HCT116 (cell line): ENCODE measurements around the gene ADAMTS16. TPM values are rescaled to one million over a fixed set of nuclear protein-coding genes. Genes with fewer than 3 reads are reported as not detected.

Source experiments
- ATAC-seq: fragments of 200-7000 bp; cut with Tn5 transposase; 2 replicates; pipeline ENCODE4 v1.9.1; 2020; ENCODE audit warnings: mild to moderate bottlenecking, moderate library complexity
- BruUV-seq: library from RNA; stranded (reverse); fragments of 400-500 nt; replicated peaks from 2 replicates; lab custom pipeline; 2021; lab: Mats Ljungman, UMichigan
- CTCF ChIA-PET: fragments of 300-600 bp; sonication (Branson Sonifier 250); formaldehyde crosslinking; loops from one replicate; lab custom pipeline; 2021; ENCODE audit warnings: antibody characterized with exemption; lab: Charles Lee
- POLR2A ChIA-PET: fragments of 300-600, 350-600 bp; sonication (Branson Sonifier 250); formaldehyde crosslinking; loops from one replicate; lab custom pipeline; 2021; ENCODE audit warnings: antibody characterized with exemption; lab: Charles Lee
- RAD21 ChIA-PET, 2 experiments: fragments of 300-600 bp; sonication (Branson Sonifier 250); formaldehyde crosslinking; loops; one replicate each; lab custom pipeline; 2023; ENCODE audit warnings: low total read pairs in 2 of 2; ENCODE audit not compliant: uncharacterized antibody in 2 of 2, unreplicated experiment in 2 of 2, low non-redundant PET in 1 of 2; lab: Charles Lee
- DNase-seq: peaks from one replicate; pipeline ENCODE4 v3.0.0-alpha.2; 2010; ENCODE audit warnings: low read depth, low spot score
- H2AFZ ChIP-seq: fragments of 200-600 bp; shearing (Covaris generic), sonication (generic); 2 replicates; pipeline ENCODE4 v1.6.1; 2017; ENCODE audit warnings: low read depth, mixed run types, mixed read lengths, antibody characterized with exemption, low read length; ENCODE audit not compliant: poor library complexity, severe bottlenecking
- H3K27ac ChIP-seq: 2 replicates; pipeline ENCODE4 v1.5.1; 2012; ENCODE audit warnings: low read depth, low read length
- H3K27me3 ChIP-seq: fragments of 200-600 bp; sonication (generic); 2 replicates; pipeline ENCODE4 v1.6.1; 2016; ENCODE audit warnings: mixed run types, low read length, mixed read lengths; ENCODE audit not compliant: insufficient read depth
- H3K36me3 ChIP-seq, 2 experiments: fragments of 200-500 bp in 1 of 2; fragments of 200-600 bp in 1 of 2; sonication (Bioruptor generic) in 1 of 2; sonication (generic) in 1 of 2; 2 replicates each; pipeline versions ENCODE4 v1.5.1 to v1.6.1; 2014 to 2016; ENCODE audit warnings: low read length in 2 of 2, inconsistent platforms in 1 of 2, mixed read lengths in 1 of 2, mixed run types in 1 of 2; ENCODE audit not compliant: insufficient read depth in 2 of 2, control insufficient read depth in 1 of 2
- H3K4me1 ChIP-seq, 2 experiments: fragments of 200-600 bp in 1 of 2; sonication (generic) in 1 of 2; 2 replicates each; pipeline versions ENCODE4 v1.5.1 to v1.6.1; 2012 to 2017; ENCODE audit warnings: low read length in 2 of 2, inconsistent platforms in 1 of 2, mild to moderate bottlenecking in 1 of 2, mixed read lengths in 1 of 2, mixed run types in 1 of 2, moderate library complexity in 1 of 2; ENCODE audit not compliant: insufficient read depth in 2 of 2, control insufficient read depth in 1 of 2
- H3K4me2 ChIP-seq: fragments of 200-600 bp; sonication (generic); 2 replicates; pipeline ENCODE4 v1.6.1; 2017; ENCODE audit warnings: mixed run types, low read length, mixed read lengths
- H3K4me3 ChIP-seq, 2 experiments: fragments of 200-600 bp in 1 of 2; sonication (generic) in 1 of 2; replicated peaks in 1 of 2; 2 replicates each; pipeline ENCODE4 v1.5.1; 2011 to 2016; ENCODE audit warnings: low read length in 2 of 2, control low read depth in 1 of 2, low read depth in 1 of 2, mild to moderate bottlenecking in 1 of 2, mixed read lengths in 1 of 2, mixed run types in 1 of 2
- H3K79me2 ChIP-seq: fragments of 200-600 bp; sonication (generic); 2 replicates; pipeline ENCODE4 v1.6.1; 2017; ENCODE audit warnings: mild to moderate bottlenecking, mixed run types, low read length, moderate library complexity, mixed read lengths; ENCODE audit not compliant: insufficient read depth
- H3K9ac ChIP-seq: fragments of 200-600 bp; sonication (generic); 2 replicates; pipeline ENCODE4 v1.6.1; 2016; ENCODE audit warnings: low read length, mixed read lengths
- H3K9me2 ChIP-seq: fragments of 200-600 bp; sonication (generic), shearing (Covaris generic); 2 replicates; pipeline ENCODE4 v1.6.1; 2017; ENCODE audit warnings: mixed run types, mild to moderate bottlenecking, moderate library complexity; ENCODE audit not compliant: insufficient read depth
- H3K9me3 ChIP-seq, 2 experiments: fragments of 200-500 bp in 1 of 2; fragments of 200-600 bp in 1 of 2; sonication (Bioruptor generic) in 1 of 2; sonication (generic) in 1 of 2; 2 replicates each; pipeline ENCODE4 v1.6.1; 2014 to 2017; ENCODE audit warnings: low read length in 2 of 2, mixed read lengths in 2 of 2, inconsistent platforms in 1 of 2, low read depth in 1 of 2, mild to moderate bottlenecking in 1 of 2, mixed run types in 1 of 2, moderate library complexity in 1 of 2; ENCODE audit not compliant: control insufficient read depth in 1 of 2, insufficient read depth in 1 of 2
- H4K20me1 ChIP-seq: fragments of 200-600 bp; sonication (generic), shearing (Covaris generic); 2 replicates; pipeline ENCODE4 v1.6.1; 2017; ENCODE audit warnings: mixed run types, mild to moderate bottlenecking, moderate library complexity; ENCODE audit not compliant: insufficient read depth
- ATF3 ChIP-seq: IDR thresholded peaks from 2 replicates; pipeline ENCODE4 v1.6.1; 2012
- CBX3 ChIP-seq: IDR thresholded peaks from 2 replicates; pipeline ENCODE4 v1.6.1; 2012; ENCODE audit warnings: low read depth
- CTCF ChIP-seq, 3 experiments: fragments of 200-600 bp in 1 of 3; sonication (generic) in 1 of 3; IDR thresholded peaks in 2 of 3; conservative IDR thresholded peaks in 1 of 3; 2 replicates each; pipeline ENCODE4 v1.5.1; 2012 to 2017; ENCODE audit warnings: low read depth in 2 of 3, low read length in 2 of 3, antibody characterized with exemption in 1 of 3, borderline replicate concordance in 1 of 3, control low read depth in 1 of 3, mild to moderate bottlenecking in 1 of 3, mixed read lengths in 1 of 3, mixed run types in 1 of 3, moderate library complexity in 1 of 3; ENCODE audit not compliant: insufficient read depth in 1 of 3
- EGR1 ChIP-seq: IDR thresholded peaks from 2 replicates; pipeline ENCODE4 v1.6.1; 2012; ENCODE audit warnings: low read depth
- ELF1 ChIP-seq: IDR thresholded peaks from 2 replicates; pipeline ENCODE4 v1.6.1; 2012; ENCODE audit warnings: low read depth, borderline replicate concordance
- EZH2 ChIP-seq: fragments of 200-600 bp; sonication (generic); IDR thresholded peaks from 2 replicates; pipeline ENCODE4 v1.6.1; 2017; ENCODE audit warnings: antibody characterized with exemption, mixed run types
- EZH2phosphoT487 ChIP-seq: fragments of 200-600 bp; IDR thresholded peaks from 2 replicates; pipeline ENCODE4 v1.6.1; 2018; ENCODE audit warnings: antibody characterized with exemption, borderline replicate concordance
- FOSL1 ChIP-seq: IDR thresholded peaks from 2 replicates; pipeline ENCODE4 v1.6.1; 2012; ENCODE audit warnings: low read depth
- MAX ChIP-seq: IDR thresholded peaks from 2 replicates; pipeline ENCODE4 v1.6.1; 2012
- POLR2A ChIP-seq: IDR thresholded peaks from 2 replicates; pipeline ENCODE4 v1.7.0; 2011; ENCODE audit warnings: borderline replicate concordance; ENCODE audit not compliant: insufficient read depth, insufficient read length; ENCODE audit errors: extremely low read depth
- POLR2AphosphoS5 ChIP-seq: IDR thresholded peaks from 2 replicates; pipeline ENCODE4 v1.6.1; 2011; ENCODE audit warnings: mild to moderate bottlenecking, low read depth, low read length, moderate library complexity
- RAD21 ChIP-seq: IDR thresholded peaks from 2 replicates; pipeline ENCODE4 v1.6.1; 2012; ENCODE audit warnings: low read depth, mild to moderate bottlenecking
- REST ChIP-seq: IDR thresholded peaks from 2 replicates; pipeline ENCODE4 v1.6.1; 2012; ENCODE audit warnings: low read depth
- SIN3A ChIP-seq: IDR thresholded peaks from 2 replicates; pipeline ENCODE4 v1.6.1; 2012; ENCODE audit warnings: low read depth
- SP1 ChIP-seq: IDR thresholded peaks from 2 replicates; pipeline ENCODE4 v1.6.1; 2012; ENCODE audit warnings: low read depth
- SRF ChIP-seq: IDR thresholded peaks from 2 replicates; pipeline ENCODE4 v1.6.1; 2012; ENCODE audit warnings: low read depth
- YY1 ChIP-seq: IDR thresholded peaks from 2 replicates; pipeline ENCODE4 v1.6.1; 2011; ENCODE audit warnings: low read length, low read depth, moderate library complexity, mild to moderate bottlenecking; ENCODE audit not compliant: insufficient replicate concordance; ENCODE audit errors: extremely low read depth
- ZBTB33 ChIP-seq: IDR thresholded peaks from 2 replicates; pipeline ENCODE4 v1.6.1; 2011; ENCODE audit warnings: mild to moderate bottlenecking, low read length, moderate library complexity; ENCODE audit not compliant: insufficient replicate concordance; ENCODE audit errors: extremely low read depth
- ZFX ChIP-seq: fragments of 450-650 bp; IDR thresholded peaks from 2 replicates; pipeline ENCODE4 v1.6.1; 2017
- ZNF274 ChIP-seq: fragments of 200-500 bp; sonication (Bioruptor generic); IDR thresholded peaks from 2 replicates; pipeline ENCODE4 v1.6.1; 2014; ENCODE audit warnings: mild to moderate bottlenecking, low read depth, low read length, inconsistent platforms
- intact Hi-C: fragments of 100-400 bp; cut with micrococcal nuclease; formaldehyde crosslinking; loops from 2 replicates; pipeline ENCODE4 v1.10.0; 2022
- total RNA-seq: library from RNA; stranded (reverse); gene quantifications from one replicate; pipeline ENCODE4 v1.2.1, GENCODE V29; 2021; ENCODE audit not compliant: unreplicated experiment

The ADAMTS16 gene
- total RNA-seq, 1 experiment from 2014 or later, result 2.4 TPM

- intact Hi-C loops, result no loop called here
- Histone ChIP-seq H3K9ac (no peak overlapping the region), H3K4me1 (no peaks in the 10 kb centered on the region), H3K4me3 (no peak overlapping the region), H3K9me2 (no peaks in the 10 kb centered on the region), H2AFZ (no peak overlapping the region), H3K4me2 (no peak overlapping the region), H3K79me2 (no peaks in the 10 kb centered on the region), H4K20me1 (no peaks in the 10 kb centered on the region), H3K27ac (no peak overlapping the region), H3K36me3 (no peaks in the 10 kb centered on the region), H3K27me3 (no peaks in the 10 kb centered on the region), H3K9me3 (no peaks in the 10 kb centered on the region)
- RAD21 ChIA-PET, result no interaction called here
- CTCF ChIA-PET, result no interaction called here
- DNase-seq (no peak), ATAC-seq (no peak)
- no TSS peak for BruUV-seq
- POLR2A ChIA-PET, result no interaction called here
- TF ChIP-seq SIN3A (no peak), CBX3 (no peak), ZNF274 (no peak), EGR1 (no peak), FOSL1 (no peak), EZH2phosphoT487 (no peak), MAX (no peak), RAD21 (no peak), ZBTB33 (no peak), POLR2AphosphoS5 (no peak), POLR2A (no peak), ATF3 (no peak), ELF1 (no peak), EZH2 (no peak), SP1 (no peak), YY1 (no peak), SRF (no peak), ZFX (no peak), REST (no peak), CTCF (IDR thresholded peaks at IDR 0.05 in 2 of 3, conservative IDR thresholded peaks at IDR 0.05 in 1 of 3; ENCODE audit: borderline replicate concordance in 1 of 3, insufficient read depth in 1 of 3, low read depth in 2 of 3, low read length in 2 of 3) (no peak)
Measured at GRCh38 chr5:5290674-5291334, 150.7 kb downstream of the ADAMTS16 start.
